Ammon's horn (tissue), 1 donor: ENCODE results near the gene PGAP2.

Experiments used
- DNase-seq: peaks from one replicate; pipeline ENCODE4 v3.0.0-alpha.2; 2016; ENCODE audit warnings: low spot score

The PGAP2 gene

DNA sequence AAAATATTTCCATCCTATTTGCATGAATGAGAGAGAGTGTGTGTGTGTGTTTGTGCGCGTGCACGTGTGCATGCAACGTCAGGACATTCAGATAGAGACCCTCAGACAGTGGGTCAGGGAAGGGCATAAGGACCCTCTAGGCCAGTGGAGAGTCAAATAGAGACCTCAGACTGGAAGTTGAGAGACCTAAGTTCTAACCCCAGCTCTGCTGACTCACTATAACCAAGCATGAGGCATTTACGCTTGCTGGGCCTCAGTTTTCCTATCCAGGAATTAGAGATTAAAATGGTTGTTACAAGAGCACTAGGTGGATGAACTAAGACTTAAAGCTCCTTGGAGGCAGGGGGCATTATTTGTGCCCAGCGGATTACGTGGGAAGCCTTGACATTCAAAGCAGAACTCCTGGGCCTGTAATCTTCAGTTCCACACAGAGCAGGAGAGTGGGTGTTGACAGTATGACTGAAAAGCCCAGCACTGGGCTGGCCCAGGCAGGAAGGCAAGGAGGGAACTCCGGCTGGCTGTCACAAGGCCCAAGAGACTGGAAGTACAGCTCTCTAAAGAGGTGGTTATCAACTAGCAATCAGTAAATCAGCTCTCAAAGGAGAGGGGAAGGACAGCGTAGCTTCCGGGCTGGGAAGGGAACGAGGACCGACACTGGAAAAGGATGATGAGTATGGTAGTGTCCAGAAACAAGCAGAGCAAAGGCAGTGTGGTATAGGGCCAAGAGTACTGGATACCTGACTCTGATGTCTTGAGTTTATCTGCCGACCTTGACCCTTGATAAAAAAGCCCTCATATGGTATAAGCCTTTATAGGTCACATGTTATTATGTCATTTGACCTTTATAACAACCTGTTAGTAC is 23.2 kb downstream of the PGAP2 start:
- no peak for DNase-seq

DNA sequence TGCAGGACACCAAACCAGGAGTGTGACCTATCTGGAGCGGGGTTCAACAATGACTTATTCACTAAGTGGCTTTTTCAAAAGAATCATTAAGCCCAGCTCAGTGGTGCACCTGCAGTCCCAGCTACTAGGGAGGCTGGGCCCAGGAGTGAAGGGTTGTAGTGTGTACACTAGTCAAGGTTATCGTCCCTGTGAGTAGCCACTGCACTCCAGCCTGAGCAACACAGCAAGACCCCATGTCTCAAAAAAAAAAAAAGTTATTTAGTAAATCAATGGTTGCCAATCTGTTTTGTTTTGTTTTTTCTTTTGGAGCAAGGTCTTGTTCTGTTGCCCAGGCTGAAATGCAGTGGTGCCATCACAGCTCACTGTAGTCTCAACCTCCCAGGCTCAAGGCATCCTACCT is 24.5 kb downstream of the PGAP2 start:
- no peak for DNase-seq

GRCh38 chr11:3833449-3833848 is 25.1 kb downstream of the PGAP2 start:
- DNase-seq = no peak

DNA sequence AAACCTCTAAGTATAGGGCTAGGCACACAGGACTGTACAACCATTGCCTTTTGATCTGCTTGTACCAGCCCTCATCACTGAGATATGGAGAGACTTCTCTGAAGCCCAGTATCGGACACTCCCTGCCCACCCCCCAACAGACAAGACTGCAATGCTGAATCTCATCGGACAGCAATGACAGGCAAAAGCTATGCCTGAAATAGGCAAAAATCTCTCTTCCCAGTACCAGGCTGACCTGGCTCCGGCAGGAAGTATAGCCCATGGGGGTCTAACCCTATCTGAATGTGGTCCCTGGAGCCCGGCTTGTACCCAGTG is 25.9 kb downstream of the PGAP2 start:
- no peak for DNase-seq

DNA sequence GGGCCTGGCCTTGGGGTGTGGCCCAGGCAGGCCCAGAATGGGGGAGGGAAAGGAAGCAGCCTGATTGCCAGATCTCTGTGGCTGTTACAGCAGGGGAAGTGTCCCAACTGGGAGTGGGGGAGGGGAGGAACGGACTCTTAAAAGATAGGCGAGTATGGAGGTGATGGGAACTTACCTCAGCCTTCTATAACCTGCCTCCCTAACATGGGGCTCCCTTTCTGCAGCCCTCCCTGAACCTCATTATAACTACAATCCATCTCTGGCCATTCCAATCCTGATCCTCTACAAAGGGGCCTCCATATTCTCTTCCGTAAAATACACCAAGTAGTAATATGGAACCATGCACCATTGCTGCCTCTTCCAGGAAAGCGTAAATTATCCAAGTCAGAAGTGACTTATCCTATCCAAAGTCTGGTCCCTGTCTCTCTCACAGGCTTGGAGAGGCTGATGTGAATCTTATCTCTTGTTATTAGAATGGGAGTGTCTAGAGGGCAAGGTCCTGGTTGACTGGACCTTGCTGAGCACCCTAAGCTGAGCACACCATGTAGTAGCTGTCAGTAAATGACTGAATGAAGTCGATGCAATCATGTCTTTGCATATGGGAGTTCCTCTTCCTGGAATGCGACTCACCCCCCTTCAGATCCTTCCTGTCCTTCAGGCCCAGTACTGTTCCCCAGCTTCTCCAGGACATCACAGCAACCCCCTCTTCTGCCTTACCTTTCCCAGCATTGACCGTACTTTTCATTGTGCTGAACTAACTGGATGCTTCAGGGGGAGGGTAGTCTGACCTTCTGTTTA is 26.5 kb downstream of the PGAP2 start:
- DNase-seq = peak; percentile 67

DNA sequence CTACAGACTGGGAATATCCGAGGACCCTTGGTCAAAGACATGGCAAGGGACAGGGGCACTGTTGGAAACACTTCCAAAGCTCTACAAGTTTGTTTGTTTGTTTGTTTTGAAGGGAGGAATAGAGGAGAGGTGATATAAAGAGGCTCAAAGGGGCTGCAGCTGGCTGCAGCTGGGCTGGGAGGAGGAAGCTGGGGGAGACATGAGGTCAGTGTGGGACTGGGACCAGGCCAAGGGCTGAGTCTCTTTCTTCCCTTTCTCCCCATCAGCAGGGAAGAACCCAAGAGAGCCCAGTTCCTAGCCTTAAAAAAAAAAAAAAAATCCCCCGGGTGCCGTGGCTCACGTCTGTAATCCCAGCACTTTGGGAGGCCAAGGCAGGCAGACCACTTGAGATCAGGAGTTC is 27.4 kb downstream of the PGAP2 start:
- DNase-seq = peak; percentile 82

- peak; percentile 71 for DNase-seq
These were observed 28.5 kb downstream of the PGAP2 start for GRCh38 chr11:3836903-3837302.

DNA sequence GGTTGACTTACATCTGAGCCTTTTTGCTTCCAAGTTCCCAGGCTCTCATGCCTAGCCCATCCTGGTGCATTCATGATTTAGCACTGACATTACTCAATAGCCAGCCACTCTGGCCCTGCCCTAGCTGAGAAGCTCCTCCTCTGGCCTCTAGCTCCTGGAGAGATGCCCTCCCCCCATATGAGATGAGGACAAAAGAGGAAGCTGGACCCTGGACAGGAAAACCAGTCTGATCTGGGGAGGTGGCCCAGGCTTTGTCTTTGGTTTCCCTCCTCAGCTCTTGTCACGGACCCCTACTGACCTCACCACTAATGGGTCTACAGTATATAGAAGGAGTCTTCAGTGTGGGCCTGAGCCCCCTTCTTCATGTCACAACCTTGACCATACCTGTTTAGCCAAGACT is 29.4 kb downstream of the PGAP2 start:
- peak; percentile 76 for DNase-seq

GRCh38 chr11:3838504-3838903 is 30.1 kb downstream of the PGAP2 start:
- no peak for DNase-seq

DNA sequence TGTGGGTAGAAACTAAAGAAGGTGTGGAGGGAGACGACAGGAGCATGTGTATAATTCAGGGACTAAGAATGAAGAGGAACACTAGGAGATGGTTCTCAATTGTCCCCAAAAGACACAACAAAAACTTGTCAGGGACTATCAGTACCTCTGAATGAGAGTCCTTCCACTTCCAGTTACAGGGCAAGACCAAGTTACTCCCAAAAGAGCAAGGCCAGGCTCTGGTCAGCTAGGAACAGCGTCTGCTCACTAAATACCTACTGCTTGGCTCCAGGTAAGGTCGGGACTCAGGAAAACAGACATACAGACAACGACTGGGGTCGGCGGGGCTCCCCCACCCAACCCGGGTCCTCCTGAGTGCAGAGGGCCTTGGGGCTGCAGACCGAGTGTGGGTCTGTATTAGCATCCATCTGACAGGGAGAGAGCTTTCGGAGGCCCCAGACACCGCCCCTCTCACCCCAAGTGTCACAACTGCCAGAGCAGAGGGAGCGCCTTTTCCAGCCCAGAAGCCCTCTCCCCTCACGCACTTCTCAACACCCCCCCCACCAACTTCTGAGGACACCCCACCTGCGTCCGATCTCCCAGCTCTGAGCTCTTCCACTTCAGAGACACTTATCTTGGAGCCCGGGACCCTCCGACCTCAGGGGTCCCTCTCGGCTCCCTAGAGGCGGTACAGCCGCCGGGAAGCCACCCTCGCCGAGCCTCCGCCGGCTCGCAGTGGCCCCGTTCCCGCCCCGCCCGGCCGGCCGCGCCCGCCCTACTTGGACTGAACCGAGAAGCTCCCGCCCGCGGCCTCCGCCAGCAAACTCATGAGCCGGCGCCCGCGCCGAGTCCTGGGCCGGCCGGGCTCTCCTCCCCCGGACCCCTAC is 31.9 kb downstream of the PGAP2 start:
- DNase-seq = no peak

DNA sequence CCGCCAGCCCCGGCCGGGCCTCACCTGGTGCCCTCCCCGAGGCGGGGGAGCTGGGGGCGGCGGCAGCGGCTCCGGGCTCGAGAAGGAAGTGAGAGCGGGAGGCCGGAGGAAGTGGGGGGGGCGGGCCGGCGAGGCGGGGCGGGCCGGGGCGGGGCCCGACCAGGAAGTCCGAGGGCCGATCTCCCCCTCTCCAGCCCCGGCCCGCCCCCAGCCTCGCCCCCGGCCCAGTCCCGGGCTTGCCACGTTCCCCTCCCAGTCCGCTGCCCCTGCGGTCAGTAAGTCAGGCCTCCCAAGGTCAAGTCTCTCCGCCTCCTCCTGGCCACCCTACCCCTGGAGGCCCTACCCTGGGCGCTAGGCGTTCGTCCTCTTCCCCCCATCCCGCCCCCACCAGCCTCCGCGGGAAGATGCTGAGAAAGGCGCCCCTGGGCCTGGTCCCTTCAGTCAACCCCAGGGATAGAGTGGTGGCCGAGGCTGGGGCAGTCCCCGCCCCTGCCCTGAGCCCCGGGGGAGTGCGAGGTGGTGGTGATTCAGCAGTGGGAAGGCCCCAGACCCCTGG is 32.6 kb downstream of the PGAP2 start, which contains the start of gene RHOG:
RHOG (minus strand) TSS at position 90 of the 556 bp plus-strand sequence. CDS start 12,821 bp downstream, outside the sequence.
- peak; percentile 82 for DNase-seq

- peak; percentile 88 for DNase-seq
These were observed 33.3 kb downstream of the PGAP2 start for GRCh38 chr11:3841426-3842350.

DNA sequence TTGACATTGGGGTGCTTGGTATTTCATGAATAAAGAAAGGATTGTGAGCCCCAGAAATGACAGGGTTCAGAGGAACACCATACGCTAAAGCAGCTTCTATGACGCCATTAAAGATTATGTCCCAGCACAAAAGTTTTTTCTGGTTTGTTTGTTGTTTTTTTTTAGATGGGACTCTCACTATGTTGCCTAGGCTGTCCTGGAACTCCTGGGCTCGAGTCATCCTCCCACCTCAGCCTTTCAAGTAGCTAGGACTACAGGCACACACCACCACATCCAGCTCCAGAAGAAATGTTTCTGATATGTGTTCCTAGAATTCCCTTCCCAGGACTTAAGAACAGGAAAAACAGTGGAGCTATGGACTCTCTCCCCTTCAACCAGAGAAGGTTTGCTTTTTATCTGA is 35.0 kb downstream of the PGAP2 start:
- DNase-seq = no peak

GRCh38 chr11:3845246-3845645 is 36.9 kb downstream of the PGAP2 start:
- no peak for DNase-seq

DNA sequence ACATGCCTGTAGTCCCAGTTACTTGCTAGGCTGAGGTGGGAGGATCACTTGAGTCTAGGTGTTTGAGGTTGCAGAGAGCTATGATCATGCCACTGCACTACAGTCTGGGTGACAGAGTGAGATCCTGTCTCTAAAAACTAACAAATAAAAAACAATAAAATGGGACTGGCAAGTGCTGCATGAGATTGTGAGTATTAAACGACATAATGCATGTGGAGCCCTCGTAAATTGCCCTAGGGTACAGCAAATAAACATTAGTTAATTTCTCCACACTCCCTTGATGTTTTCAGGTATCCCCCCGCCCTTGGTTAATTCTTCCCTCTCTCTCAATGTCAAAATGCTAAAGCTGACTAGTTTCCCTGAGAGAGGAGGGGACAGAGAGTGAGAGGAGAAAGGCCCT is 37.3 kb downstream of the PGAP2 start:
- DNase-seq = no peak

GRCh38 chr11:3849297-3849874 is 41.0 kb downstream of the PGAP2 start:
- DNase-seq = no peak

- DNase-seq = no peak
These were observed 45.1 kb downstream of the PGAP2 start for GRCh38 chr11:3853545-3853842.

GRCh38 chr11:3853899-3854659 is 45.7 kb downstream of the PGAP2 start:
- no peak for DNase-seq

DNA sequence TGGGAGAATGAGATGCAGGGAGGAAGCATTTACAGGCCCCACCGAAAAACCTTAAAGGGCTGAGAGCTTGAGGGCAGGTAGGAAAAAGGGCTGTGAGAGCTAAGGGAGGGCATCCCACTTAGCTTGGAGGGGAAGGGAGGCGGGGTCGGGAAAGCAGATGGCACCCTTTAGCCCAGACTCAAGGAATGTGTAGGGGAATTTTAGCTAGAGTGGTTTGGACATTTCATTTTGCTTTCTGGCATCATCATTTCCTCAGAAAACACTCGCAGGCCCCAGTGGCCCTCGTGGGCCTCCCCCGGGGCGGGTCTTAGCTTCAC is 46.3 kb downstream of the PGAP2 start:
- no peak for DNase-seq
